GM18868 (cell line): Measurements from ENCODE around the gene FOXE3.

Experiments used
- ATAC-seq: cut with Tn5 transposase; IDR thresholded peaks from one replicate; pipeline ENCODE4 v1.9.1; 2021; ENCODE audit warnings: mild to moderate bottlenecking, moderate library complexity; ENCODE audit not compliant: unreplicated experiment

Gene FOXE3

DNA sequence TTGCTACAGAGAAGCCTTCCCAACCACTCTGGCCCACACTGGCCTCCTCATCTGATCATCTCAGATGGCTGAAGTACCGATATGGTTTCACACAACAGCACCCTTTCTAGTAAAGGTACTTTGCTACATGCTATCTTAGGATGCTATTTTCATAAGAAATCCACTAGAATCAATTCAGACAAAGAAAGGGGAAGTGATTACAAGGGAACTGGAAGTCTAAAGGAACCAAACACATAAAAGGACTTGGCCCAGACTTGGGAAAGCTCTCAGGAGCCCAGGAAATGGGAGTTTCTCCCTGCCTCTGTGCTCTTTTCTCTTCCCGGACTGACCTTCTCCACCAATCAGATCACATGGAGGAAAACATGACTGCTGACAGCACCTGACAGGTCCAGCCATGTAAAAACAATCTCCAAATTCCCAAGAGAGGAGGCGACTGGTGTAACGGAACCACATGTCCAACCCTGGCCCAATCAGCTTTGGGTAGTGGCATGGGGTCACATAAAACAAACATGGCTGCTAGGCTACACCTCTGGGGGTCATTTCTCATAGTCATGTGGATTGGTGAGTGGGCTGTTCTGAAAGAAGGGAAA is 12.7 kb upstream of the FOXE3 start:
- no peak for ATAC-seq

DNA sequence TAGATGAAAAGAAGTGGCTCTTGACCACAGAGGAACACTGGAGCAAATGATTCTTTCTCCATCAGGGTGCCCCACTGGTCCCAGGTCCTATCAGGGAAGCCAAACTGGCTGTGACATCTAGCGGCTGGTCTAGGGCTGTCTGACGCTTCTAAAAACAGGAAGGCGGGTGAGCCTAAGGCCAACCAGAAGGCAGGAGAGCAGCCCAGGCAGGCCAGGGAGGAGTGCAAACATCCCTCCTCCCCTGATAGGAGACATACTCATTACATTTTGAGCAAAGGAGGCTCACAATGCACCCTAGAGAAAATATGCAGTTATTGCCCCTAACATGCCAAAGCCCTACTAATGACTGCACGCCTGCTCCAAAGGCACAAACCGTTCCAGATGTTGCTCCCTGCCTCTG is 10.4 kb upstream of the FOXE3 start:
- no peak for ATAC-seq

DNA sequence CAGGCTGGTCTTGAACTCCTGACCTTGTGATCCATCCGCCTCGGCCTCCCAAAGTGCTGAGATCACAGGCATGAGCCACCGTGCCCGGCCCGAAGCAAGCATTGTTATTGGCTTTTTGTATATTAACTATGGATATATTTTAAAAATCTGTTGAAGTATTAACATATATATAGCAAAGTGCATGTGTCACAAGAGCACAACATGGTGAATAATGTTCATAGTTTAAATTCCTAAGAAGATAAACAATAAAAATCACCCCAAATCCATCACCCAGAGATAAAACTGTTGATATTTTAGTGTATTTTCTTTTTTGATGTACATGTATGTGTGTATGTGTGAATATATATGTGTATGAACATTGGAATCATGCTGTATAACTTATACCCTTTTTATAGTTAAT is 9.1 kb upstream of the FOXE3 start:
- ATAC-seq: no peak

DNA sequence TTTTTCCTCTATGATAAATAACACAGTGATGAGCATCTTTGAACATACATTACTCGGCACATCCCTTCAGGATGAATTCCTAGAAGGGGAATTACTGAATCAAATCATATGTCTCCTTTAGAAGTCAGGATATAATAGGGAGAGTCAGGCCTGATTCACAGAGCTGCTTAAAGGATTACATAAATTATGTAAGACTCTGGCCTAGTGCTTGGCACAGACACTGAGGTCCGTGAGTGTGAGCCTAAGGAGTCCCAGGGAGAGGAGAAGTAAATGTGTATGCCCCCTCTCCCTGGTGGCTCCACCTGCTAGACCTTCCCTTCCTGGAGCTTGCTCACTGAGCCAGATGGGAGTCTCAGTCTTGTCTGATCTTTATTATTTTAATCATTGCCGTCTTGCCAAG is 8.6 kb upstream of the FOXE3 start:
- ATAC-seq: no peak

DNA sequence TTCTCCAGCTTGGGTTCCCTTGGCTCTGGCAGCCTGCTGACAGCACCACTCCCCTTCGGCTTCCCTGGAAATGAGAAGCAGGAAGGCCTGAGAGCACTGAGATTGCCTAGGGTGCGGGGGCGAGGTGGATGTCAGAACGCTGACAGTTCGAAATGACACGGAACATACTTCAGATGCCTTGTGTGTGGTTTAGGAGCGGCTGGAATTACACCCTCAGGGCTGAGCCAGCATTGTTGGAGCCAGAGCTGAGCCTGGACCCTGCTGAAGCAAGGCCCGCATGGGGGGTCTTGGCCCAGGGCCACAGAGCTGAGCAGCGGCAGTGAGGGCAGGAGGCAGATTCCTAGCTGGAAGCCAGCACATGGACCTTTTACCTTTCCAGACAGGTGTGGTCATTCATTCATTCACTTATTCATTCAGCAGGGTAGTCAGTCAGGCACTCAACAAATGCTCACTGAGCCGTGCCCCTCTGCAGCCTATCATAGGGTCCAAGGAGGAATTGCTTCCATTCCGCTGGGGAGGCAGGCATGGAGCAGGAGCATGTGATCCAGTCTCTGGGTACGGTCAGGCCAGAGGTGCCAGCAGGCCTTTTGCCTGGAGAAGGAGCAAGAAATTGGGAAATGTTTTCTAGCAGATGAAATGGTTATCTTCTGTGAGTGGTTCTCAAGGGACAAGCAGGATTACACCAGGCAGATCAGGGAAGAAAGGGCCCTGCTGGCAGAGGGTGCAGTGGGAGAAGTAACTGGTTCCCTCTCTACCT is 6.6 kb upstream of the FOXE3 start:
- no peak for ATAC-seq

DNA sequence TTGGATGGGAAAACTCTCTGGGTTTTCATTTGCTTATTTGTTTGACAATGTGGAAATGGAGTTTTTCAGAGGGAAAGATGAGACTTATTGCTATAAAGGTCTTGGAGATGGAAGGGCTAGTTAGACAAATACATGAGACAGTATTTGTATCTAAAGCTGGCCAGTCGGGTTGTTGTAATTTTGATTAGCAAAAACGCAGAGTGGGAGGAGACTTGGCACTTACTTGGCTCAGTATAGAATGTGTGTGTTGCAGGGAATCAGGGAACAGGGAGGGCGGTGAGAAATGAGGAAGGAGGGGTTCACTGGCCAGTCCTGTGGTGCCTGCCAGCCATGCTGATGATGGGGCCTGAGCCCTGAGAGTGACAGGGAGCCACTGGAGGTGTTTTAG is 6.0 kb upstream of the FOXE3 start:
- ATAC-seq: no peak

DNA sequence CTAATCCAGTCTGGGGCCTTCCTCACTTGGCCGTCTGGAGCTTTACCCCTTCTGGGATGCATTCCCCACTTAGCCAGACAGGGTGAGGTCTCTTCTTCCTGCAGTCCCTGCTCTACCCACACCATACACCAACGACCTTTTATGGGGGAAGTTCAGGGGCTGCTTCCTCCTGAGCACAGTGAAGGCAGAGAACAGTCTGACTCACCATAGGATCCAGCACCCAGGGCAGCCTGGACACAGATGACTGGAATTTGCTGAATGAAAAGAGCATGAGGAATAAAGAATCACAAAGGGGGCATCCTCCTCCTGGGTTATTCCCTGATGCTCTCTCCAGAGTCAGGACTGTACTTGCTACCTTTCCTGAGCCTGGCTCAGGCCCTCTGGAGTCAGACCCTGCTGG is 4.6 kb upstream of the FOXE3 start:
- ATAC-seq: no peak

DNA sequence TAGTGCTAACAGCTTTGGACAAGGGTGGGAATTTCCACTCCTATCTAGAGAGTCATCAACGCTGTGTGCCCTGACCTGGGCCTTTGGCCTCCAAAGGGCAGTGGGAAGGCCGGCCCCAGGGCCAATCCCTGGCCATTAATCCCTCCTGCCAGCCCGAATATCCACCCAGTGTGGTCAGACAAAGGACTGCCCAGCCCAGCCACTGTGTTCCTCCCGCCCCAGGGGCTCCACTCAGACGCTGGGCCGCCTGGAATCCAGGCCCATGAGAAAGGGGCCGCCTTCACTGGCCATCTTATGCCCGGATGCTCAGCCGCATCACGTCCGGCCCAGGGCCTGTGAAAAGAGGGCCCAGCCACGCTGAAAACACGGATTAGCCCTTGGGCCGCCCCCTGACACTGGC is 3.6 kb upstream of the FOXE3 start:
- no peak for ATAC-seq

DNA sequence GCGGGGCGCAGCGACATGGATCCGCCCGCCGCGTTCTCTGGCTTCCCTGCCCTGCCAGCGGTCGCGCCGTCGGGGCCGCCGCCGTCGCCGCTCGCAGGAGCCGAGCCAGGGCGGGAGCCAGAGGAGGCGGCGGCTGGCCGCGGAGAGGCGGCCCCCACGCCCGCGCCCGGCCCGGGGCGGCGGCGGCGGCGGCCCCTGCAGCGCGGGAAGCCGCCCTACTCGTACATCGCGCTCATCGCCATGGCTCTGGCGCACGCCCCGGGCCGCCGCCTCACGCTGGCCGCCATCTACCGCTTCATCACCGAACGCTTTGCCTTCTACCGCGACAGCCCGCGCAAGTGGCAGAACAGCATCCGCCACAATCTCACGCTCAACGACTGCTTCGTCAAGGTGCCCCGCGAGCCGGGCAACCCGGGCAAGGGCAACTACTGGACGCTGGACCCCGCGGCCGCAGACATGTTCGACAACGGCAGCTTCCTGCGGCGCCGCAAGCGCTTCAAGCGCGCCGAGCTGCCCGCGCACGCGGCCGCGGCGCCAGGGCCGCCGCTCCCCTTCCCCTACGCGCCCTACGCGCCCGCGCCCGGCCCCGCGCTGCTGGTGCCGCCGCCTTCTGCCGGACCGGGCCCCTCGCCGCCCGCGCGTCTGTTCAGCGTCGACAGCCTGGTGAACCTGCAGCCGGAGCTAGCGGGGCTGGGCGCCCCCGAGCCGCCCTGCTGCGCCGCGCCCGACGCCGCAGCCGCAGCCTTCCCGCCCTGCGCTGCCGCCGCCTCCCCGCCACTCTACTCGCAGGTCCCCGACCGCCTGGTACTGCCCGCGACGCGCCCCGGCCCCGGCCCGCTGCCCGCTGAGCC is 459 bp downstream of the FOXE3 start:
- no peak for ATAC-seq

DNA sequence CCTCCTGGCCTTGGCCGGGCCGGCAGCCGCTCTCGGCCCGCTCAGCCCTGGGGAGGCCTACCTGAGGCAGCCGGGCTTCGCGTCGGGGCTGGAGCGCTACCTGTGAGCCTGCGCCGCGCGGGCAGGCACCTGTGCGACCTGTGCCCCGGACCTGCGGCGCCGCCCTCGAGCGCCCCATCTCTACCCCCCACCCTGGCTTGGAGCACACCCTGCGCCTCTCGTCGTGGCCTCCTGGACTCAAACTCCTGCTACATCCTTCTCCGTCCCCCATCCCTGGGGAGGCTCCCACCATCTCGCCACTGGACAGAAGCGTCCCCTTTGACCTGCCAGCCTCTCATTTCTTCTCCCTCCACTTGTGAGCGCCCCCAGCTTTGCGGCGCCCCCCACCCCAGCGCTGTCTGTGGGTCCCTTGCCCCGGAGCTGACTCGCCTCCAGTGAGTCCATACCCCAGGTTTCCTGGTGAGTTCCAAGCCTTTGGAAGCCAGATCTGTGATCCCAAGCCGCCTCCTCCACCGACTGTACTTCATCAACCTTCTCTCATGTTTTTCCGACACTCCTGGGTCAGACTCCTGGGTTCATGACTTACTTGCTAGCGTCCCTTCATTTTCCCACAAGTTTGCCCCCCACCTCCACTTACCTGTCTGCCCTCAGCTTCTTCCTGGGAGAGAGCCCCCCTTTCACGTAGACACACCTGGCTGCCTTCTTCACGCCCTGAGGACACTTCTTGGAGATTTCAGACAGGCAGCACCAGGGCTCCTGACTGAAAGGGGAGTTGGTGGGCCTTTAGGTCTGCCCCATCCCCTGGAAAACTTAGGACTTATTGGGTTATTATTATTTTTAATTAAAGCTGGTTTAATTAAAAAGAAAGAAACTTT is 1.3 kb downstream of the FOXE3 start:
- no peak for ATAC-seq

DNA sequence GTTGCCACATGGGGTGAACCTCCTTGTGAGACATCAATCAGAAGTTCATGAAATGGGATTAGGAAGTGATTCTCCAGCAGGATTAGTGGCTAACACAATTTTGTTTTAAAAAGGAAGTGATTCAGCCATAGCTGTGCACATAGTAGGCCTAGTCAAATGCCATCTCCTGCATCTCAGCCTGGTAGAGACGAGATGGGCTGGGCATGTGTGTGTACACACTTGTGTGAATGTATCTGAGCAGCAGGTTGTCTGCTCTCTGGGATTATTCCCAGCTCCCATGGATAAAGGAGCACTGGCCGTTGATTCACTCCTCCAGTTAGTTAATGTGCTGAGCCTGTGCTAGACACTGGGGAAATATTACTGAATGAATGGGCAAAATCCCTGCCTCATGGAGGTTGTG is 2.0 kb downstream of the FOXE3 start:
- no peak for ATAC-seq

DNA sequence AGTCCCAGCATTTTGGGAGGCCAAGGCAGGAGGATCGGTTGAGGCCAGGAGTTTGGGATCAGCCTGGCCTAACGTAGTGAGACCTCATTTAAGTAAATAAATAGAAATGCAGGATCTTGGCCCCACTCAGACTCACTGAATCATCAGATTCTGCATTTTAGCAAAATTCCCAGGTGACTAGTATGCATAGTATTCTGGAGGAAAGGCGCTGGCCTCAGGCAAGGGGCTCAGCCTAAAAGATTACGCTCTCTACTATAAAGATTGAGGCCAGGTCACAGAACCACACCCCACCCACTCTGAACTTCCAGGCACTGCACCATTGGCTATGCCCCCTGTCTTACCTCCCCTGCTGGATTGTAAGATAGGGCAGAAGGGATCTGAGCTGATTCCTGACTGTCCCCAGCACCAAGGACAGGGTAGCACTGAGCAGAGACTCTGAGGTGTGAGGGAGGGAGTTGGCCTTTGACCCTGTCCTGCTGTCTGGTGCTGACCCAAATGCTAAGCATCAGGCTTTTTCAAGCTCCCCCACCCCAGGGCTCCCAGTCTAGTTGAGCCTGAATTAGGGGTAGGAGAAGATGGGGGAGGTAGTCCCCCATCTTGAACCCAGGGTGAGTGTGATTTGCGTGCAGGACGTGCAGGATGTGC is 2.7 kb downstream of the FOXE3 start:
- no peak for ATAC-seq

DNA sequence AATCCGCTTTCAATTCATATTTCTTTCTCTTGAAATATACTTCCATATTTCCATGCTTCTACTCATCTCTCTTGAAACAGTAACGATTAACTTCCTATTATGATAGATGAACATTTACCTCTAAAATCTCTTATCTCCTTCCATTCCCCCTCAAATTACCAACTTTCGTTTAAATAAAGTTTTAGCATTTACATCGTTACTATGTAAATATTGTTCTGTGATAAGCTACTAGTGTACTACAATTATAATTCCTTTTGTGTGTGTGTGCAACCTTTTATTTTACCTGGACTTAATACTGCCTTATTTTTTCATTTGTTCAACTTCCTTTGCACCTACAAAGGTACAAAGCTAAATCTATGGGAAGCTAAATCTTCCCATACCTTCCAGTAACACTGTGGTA is 4.5 kb downstream of the FOXE3 start:
- ATAC-seq: no peak

DNA sequence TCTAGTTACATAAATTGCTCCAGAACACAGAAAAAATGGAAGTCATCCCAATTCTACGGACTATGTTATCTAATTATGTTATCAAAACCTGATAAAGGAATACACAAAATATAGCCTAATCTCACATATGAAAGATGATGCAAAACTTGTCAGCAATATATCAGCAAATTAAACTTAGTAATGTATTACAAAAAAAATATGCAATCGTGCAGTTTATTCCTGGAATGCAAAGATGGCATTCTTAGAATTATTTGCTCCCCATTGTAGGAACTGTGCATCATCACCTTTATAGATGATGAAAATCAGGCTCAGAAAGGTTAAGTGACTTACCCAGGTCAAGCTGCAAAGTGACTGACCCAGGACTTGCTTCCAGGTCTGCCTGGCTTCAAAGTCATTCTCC is 7.8 kb downstream of the FOXE3 start:
- ATAC-seq: no peak

DNA sequence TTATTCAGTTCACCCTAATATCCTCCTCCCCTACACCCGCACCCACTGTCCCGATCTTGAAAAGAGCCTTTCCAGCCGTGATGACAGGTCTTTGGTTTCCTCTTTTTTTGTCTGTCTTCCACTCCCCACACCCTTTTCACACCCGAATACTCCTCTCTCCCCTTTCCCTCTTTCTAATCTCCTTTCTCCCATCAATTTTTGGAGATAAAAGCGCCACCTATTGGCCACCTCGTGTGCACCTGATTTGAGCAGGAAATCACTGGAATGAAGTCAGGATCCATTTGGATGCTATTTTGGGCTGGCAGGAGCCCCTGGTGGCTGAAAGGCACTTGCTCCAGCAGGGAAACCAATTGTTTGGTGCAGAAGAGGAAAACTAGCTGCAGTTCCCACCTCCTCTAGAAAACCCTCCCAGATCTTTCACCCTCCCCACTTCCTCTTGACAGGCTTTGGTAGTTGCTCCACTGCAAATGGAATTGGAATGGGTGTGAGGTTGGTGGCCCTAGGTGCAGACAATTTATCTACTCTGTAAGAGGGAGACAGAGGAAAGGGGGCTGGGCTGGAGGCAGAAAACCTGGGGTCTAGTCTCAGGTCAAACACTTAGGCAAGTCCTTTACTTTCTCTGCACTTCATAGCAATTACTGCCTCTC is 8.4 kb downstream of the FOXE3 start:
- no peak for ATAC-seq

DNA sequence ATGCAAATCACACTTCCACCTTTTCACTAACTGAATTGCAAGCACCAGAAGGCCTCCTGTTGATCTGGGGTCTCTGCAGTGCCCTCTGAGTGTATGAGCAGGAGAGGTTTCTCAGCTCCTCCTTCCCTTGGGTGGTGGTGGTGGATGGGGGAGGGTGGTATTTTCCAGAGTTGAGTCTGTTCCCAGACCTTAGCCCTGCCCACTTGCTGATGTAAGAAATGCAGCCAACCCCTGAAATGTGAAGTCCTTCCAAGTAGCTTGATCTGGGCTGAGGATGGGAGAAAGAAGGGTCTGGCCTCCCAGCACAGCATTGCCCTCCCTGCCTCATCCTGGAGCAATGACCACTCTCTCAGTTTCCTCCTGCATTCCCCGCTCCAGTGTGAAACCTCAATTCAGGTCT is 15.4 kb downstream of the FOXE3 start:
- ATAC-seq: no peak

DNA sequence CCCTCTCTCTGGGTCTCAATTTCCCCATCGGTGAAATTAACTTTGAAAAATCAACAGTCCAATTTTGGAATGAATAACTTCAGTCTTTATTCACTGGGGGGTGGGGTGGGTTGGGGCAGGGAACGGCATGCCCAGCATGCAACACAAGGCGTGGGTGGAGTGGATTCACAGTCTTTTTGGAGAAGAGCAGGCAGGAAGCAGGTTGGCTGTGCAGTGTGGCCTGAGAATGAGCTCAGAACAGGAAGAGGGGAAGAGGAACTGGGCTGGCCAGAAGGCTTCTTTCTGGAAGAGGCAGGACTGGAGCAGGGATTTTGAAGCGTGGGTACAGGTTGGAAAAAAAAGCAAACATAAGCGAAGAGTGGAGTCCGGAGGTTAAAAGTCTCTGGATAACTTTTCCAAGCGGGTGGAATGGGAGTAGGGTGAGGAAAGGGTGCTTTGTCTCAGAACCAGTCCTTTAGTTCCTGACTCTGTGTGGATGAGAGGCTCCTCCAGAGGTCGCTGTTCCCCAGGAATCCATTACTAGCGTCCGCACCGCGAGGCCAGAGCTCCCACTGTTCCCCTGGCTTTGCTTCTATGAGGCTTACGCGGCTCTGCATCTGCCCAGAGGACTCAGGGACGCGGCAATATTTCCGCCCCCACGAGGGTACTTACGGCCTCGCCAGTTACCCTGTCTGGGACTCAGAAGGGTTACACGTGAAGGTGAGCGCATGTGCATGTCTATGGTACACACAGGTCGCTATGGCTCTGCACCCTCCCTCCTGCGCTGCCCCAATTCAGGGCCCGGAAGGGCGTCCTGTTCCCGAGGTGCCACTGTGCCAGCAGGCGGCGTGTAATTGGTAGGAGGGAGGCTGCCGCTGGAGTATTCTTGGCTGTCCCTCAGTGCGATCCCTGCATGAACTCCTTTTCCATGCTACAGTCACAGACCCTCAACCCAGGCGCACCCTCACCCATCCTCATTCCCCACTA is 16.3 kb downstream of the FOXE3 start:
- ATAC-seq: peak; percentile 37

DNA sequence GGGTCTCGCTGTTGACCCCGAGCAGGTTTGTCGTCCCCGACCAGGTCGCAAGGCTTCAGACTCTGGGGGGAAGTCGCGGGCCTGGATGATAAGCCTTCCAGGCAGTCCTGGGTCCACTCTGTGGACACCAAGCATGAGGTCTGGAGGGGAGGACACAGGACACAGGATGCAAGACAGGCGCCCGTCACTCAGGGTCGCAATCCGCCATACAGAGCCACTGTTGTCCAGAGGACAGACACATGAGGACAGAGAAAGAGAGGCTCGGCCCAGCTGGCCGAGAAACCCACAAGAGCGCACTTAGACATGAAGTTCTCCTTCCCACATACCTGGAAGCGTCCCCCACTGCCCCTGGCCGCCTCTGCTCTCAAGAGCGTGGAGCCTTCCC is 16.9 kb downstream of the FOXE3 start:
- no peak for ATAC-seq

DNA sequence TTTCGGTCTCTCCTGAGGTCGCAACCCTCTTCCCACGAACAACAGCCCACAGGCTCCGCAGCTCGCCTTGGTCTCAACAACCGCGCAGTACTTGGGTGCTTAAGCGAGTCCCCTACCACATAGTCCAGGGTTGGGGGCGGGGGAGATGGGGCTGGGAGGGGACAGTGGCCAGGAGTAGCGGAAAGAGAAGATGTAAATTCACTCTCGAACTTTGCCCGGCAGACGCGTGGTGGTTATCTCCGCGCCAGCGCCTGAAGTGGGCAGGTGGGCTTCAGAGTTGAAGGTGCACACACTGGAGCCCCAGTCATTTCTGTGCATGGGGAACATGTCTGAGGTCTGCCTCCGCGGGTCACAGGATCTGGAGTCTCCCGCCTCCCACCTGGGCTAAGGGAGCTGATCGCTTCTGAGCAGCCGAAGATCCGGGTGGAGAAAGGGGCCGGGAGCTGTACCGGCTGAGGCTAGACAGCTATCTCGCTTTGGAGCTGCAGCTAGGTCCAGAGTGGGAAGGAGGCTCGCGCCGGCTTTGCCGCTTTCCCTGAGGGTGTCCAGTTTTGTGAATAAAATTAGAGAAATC is 17.5 kb downstream of the FOXE3 start:
- no peak for ATAC-seq
